Suppressor macrophage treated with lipopolysaccharide for 4 hours (primary cell): ENCODE measurements around the gene PAWR.
A peak's percentile ranks its signal among the peaks of the same experiment; 100 is the strongest.
"Not testable (repeated sequence)": the region's sequence is repeated elsewhere in the genome, so short reads cannot be mapped to it uniquely, and the experiment has no call there.

ENCODE experiments used
- DNase-seq: peaks from one replicate; pipeline ENCODE4 v3.0.0-alpha.2; 2020

PAWR gene

GRCh38 chr12:79585147-79585546, 105.6 kb downstream of the PAWR start:
- DNase-seq = no peak

- DNase-seq = no peak
Measured at GRCh38 chr12:79573820-79574219, 116.9 kb downstream of the PAWR start.

GRCh38 chr12:79569679-79570078, 121.1 kb downstream of the PAWR start:
- DNase-seq = no peak

- DNase-seq = no peak
Measured at GRCh38 chr12:79567175-79567563, 123.6 kb downstream of the PAWR start.

GRCh38 chr12:79566452-79567174, 124.2 kb downstream of the PAWR start:
- DNase-seq = no peak

- not testable (repeated sequence) for DNase-seq
Measured at GRCh38 chr12:79564727-79565350, 125.9 kb downstream of the PAWR start.

- DNase-seq = no peak
Measured at GRCh38 chr12:79563021-79563740, 127.6 kb downstream of the PAWR start.

GRCh38 chr12:79561401-79562132, 129.2 kb downstream of the PAWR start:
- DNase-seq = no peak

GRCh38 chr12:79560225-79560889, 130.4 kb downstream of the PAWR start:
- no peak for DNase-seq

GRCh38 chr12:79559591-79559990, 131.2 kb downstream of the PAWR start:
- DNase-seq = no peak

- no peak for DNase-seq
Measured at GRCh38 chr12:79558924-79559469, 131.8 kb downstream of the PAWR start.

GRCh38 chr12:79557690-79558315, 133.0 kb downstream of the PAWR start:
- no peak for DNase-seq

GRCh38 chr12:79555028-79555925, 135.5 kb downstream of the PAWR start:
- DNase-seq = peak; percentile 13

GRCh38 chr12:79553863-79554574, 136.7 kb downstream of the PAWR start:
- DNase-seq = no peak

GRCh38 chr12:79552192-79552591, 138.6 kb downstream of the PAWR start:
- no peak for DNase-seq

GRCh38 chr12:79549531-79550271, 141.1 kb downstream of the PAWR start:
- no peak for DNase-seq

- DNase-seq = no peak
Measured at GRCh38 chr12:79548610-79548924, 142.2 kb downstream of the PAWR start.

- DNase-seq = peak; percentile 39
Measured at GRCh38 chr12:79547735-79548609, 142.8 kb downstream of the PAWR start.
